GM13977 (cell line): ENCODE results near the gene ZBTB5.

Source experiments
- DNase-seq: peaks from one replicate; pipeline ENCODE4 v3.0.0; 2012; ENCODE audit warnings: low spot score
- in situ Hi-C: fragments of 300-500 bp; cut with MboI; formaldehyde crosslinking; loops from one replicate; pipeline ENCODE4 v1.12.0; 2022; ENCODE audit warnings: low sequenced_read_pairs, low pct_unique_long_range_greater_than_20kb, mixed read lengths, inconsistent platforms; ENCODE audit not compliant: unreplicated experiment
- TF ChIP-seq, protein P1 (sequence below): IDR thresholded peaks from 2 replicates; pipeline ENCODE4 v1.5.1; 2012; ENCODE audit warnings: mild to moderate bottlenecking, control low read depth; ENCODE audit not compliant: insufficient read depth; ENCODE audit errors: extremely low read depth, missing control alignments

The ZBTB5 gene

GRCh38 chr9:37407468-37407867 lies 57.8 kb downstream of the ZBTB5 start:
- TF ChIP-seq, protein P1, sequence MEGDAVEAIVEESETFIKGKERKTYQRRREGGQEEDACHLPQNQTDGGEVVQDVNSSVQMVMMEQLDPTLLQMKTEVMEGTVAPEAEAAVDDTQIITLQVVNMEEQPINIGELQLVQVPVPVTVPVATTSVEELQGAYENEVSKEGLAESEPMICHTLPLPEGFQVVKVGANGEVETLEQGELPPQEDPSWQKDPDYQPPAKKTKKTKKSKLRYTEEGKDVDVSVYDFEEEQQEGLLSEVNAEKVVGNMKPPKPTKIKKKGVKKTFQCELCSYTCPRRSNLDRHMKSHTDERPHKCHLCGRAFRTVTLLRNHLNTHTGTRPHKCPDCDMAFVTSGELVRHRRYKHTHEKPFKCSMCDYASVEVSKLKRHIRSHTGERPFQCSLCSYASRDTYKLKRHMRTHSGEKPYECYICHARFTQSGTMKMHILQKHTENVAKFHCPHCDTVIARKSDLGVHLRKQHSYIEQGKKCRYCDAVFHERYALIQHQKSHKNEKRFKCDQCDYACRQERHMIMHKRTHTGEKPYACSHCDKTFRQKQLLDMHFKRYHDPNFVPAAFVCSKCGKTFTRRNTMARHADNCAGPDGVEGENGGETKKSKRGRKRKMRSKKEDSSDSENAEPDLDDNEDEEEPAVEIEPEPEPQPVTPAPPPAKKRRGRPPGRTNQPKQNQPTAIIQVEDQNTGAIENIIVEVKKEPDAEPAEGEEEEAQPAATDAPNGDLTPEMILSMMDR: peak; percentile 40
- in situ Hi-C loops: no loop called here
- DNase-seq: no peak

DNA sequence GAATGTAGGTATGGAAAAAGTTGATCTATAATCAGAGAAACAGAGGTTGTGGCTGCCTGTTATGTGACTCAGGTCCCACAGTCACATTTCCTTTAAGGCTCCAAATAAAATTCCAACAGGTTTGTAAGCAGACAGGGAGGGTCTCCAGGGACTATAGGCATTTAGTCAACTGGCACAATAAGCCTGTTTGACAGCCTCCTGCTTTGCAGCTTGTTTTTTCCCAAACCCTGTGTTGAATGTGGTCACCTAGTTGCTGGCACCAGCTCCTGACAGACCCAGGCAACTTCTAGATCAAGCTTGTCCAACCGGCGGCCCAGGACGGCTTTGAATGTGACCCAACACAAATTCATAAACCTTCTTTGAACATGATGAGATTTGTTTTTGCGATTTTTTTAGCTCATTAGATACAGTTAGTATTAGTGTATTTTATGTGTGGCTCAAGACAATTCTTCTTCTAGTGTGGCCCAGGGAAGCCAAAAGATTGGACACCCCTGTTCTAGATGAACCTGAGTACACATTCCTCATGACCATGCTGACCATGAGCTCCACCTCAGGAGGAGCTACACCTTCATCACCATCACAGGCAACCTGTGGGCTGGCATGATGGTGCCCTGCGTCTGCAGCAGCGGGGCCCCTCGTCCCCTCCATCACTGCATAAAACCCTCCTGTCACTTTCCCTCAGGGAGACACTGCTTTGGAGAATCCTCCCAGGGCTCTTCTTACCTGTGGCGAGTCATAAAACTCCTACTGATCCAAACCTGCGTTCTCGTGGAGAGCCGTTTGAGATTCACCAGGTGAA lies 58.4 kb downstream of the ZBTB5 start:
- TF ChIP-seq, protein P1: no peak
- DNase-seq: no peak
- in situ Hi-C loops: no loop called here

GRCh38 chr9:37405764-37406380 lies 59.4 kb downstream of the ZBTB5 start:
- DNase-seq: no peak
- TF ChIP-seq, protein P1: no peak
- in situ Hi-C loops: no loop called here

DNA sequence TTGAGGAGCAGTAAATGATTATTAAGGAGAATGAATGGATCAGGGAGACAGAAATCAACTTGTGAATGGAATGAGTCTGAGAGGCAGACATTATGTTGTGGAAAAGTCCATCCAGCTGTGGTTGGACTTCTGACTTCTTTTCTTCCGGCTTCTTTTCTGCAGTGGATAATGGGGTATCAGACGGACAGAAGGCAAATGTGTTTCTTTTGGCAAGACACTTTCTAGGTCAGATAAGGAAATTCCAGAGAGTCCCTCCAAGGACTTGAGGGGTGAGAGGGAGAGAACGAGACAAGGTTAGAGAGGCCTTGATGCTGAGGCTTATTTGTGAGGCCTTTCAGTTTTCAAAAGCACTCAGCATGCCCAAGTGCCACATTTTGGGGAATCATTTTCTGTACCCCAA lies 59.9 kb downstream of the ZBTB5 start:
- no peak for DNase-seq
- TF ChIP-seq, protein P1: no peak
- in situ Hi-C loops: no loop called here

GRCh38 chr9:37404590-37404989 lies 60.7 kb downstream of the ZBTB5 start:
- in situ Hi-C loops: no loop called here
- DNase-seq: no peak
- TF ChIP-seq, protein P1: no peak

GRCh38 chr9:37399336-37399735 lies 65.9 kb downstream of the ZBTB5 start:
- in situ Hi-C loops: no loop called here
- DNase-seq: no peak
- TF ChIP-seq, protein P1: no peak
